Fibroblast of lung (primary cell): ENCODE results near the gene ANAPC2. TPM values are rescaled to one million over a fixed set of nuclear protein-coding genes. Genes with fewer than 3 reads are reported as not detected.

Source experiments
- DNase-seq, 2 donors: peaks; one replicate each; pipeline versions ENCODE4 v3.0.0 to v3.0.0-alpha.2; 2010; ENCODE audit warnings: low read depth in 2 of 2
- H2AFZ ChIP-seq: 2 replicates; pipeline ENCODE4 v1.5.1; 2012; ENCODE audit warnings: low read length, control low read depth, inconsistent platforms
- H3K27ac ChIP-seq: 2 replicates; pipeline ENCODE4 v1.5.1; 2011; ENCODE audit warnings: low read length, control low read depth; ENCODE audit not compliant: insufficient read depth
- H3K27me3 ChIP-seq: 2 replicates; pipeline ENCODE4 v1.5.1; 2011; ENCODE audit warnings: mild to moderate bottlenecking, low read length; ENCODE audit not compliant: control insufficient read depth, insufficient read depth
- H3K36me3 ChIP-seq: 2 replicates; pipeline ENCODE4 v1.5.1; 2011; ENCODE audit warnings: low read length; ENCODE audit not compliant: control insufficient read depth, insufficient read depth
- H3K4me1 ChIP-seq: 2 replicates; pipeline ENCODE4 v1.5.1; 2011; ENCODE audit warnings: low read length; ENCODE audit not compliant: control insufficient read depth, insufficient read depth; ENCODE audit errors: extremely low read depth
- H3K4me2 ChIP-seq: 2 replicates; pipeline ENCODE4 v1.5.1; 2011; ENCODE audit warnings: low read length, control low read depth; ENCODE audit not compliant: insufficient read depth; ENCODE audit errors: extremely low read depth
- H3K4me3 ChIP-seq, 4 experiments: fragments of 200-600 bp in 1 of 4; sonication (generic) in 1 of 4; replicated peaks in 1 of 4; 2 replicates each; pipeline ENCODE4 v1.5.1; 2011 to 2016; ENCODE audit warnings: low read length in 4 of 4, low read depth in 3 of 4, mild to moderate bottlenecking in 3 of 4, control low read depth in 2 of 4, inconsistent platforms in 1 of 4, mixed read lengths in 1 of 4; ENCODE audit not compliant: insufficient read depth in 1 of 4; ENCODE audit errors: control extremely low read depth in 1 of 4
- H3K79me2 ChIP-seq: 2 replicates; pipeline ENCODE4 v1.5.1; 2012; ENCODE audit warnings: mild to moderate bottlenecking, low read length, inconsistent platforms; ENCODE audit not compliant: control insufficient read depth, insufficient read depth
- H3K9ac ChIP-seq: 2 replicates; pipeline ENCODE4 v1.5.1; 2011; ENCODE audit warnings: mild to moderate bottlenecking, low read length, control low read depth; ENCODE audit not compliant: insufficient read depth
- H3K9me3 ChIP-seq: 2 replicates; pipeline ENCODE4 v1.5.1; 2012; ENCODE audit warnings: low read depth, low read length; ENCODE audit not compliant: control insufficient read depth, insufficient read depth
- H4K20me1 ChIP-seq: 2 replicates; pipeline ENCODE4 v1.5.1; 2011; ENCODE audit warnings: low read length; ENCODE audit not compliant: control insufficient read depth, insufficient read depth; ENCODE audit errors: extremely low read depth
- EZH2 ChIP-seq: IDR thresholded peaks from 2 replicates; pipeline ENCODE4 v1.5.1; 2012; ENCODE audit warnings: low read length, control low read depth, mild to moderate bottlenecking; ENCODE audit errors: missing control alignments
- polyA plus RNA-seq, 2 donors: library from polyadenylated mRNA; depleted of rRNA in 1 of 2; stranded (reverse) in 1 of 2; unstranded in 1 of 2; fragments of >200 nt; gene quantifications; 2 replicates each; pipeline ENCODE4 v1.2.1, GENCODE V29; 2011 to 2012; ENCODE audit warnings: missing spikeins in 1 of 2
- total RNA-seq: library from RNA; depleted of rRNA; stranded (reverse); fragments of >200 nt; gene quantifications from 2 replicates; pipeline ENCODE4 v1.2.1, GENCODE V29; 2014
- TF ChIP-seq, protein P1 (sequence below), 2 donors: IDR thresholded peaks in 1 of 2; conservative IDR thresholded peaks in 1 of 2; 1 replicate in 1 of 2; 2 replicates in 1 of 2; pipeline ENCODE4 v1.5.1; 2011 to 2012; ENCODE audit warnings: low read length in 2 of 2, control low read depth in 1 of 2, inconsistent platforms in 1 of 2, low read depth in 1 of 2, mild to moderate bottlenecking in 1 of 2

ANAPC2 gene
- total and polyA plus RNA-seq, 2 donors (not counting 1 experiment from before 2014, with no cell fraction given), result 9.1 to 18.0 TPM

GRCh38 chr9:137128862-137129455, 59.4 kb downstream of the ANAPC2 start:
- H3K27me3 ChIP-seq, result no peaks in the 10 kb centered on the region
- peak overlapping the region; percentile 96 for H3K4me2 ChIP-seq
- no peaks in the 10 kb centered on the region for H3K36me3 ChIP-seq
- H3K9ac ChIP-seq, result peak overlapping the region; percentile 64
- no peak for TF ChIP-seq EZH2
- TF ChIP-seq, protein P1, sequence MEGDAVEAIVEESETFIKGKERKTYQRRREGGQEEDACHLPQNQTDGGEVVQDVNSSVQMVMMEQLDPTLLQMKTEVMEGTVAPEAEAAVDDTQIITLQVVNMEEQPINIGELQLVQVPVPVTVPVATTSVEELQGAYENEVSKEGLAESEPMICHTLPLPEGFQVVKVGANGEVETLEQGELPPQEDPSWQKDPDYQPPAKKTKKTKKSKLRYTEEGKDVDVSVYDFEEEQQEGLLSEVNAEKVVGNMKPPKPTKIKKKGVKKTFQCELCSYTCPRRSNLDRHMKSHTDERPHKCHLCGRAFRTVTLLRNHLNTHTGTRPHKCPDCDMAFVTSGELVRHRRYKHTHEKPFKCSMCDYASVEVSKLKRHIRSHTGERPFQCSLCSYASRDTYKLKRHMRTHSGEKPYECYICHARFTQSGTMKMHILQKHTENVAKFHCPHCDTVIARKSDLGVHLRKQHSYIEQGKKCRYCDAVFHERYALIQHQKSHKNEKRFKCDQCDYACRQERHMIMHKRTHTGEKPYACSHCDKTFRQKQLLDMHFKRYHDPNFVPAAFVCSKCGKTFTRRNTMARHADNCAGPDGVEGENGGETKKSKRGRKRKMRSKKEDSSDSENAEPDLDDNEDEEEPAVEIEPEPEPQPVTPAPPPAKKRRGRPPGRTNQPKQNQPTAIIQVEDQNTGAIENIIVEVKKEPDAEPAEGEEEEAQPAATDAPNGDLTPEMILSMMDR (conservative IDR thresholded peaks at IDR 0.05 in 1 of 2, IDR thresholded peaks at IDR 0.05 in 1 of 2; ENCODE audit: low read depth in 1 of 2, low read length in 2 of 2), result no peak
- H3K4me1 ChIP-seq, result peaks cover 3% of the 10 kb centered on the region
- H4K20me1 ChIP-seq, result no peaks in the 10 kb centered on the region
- H3K79me2 ChIP-seq, result peaks cover 17% of the 10 kb centered on the region
- H3K4me3 ChIP-seq, result peak overlapping the region; percentile 71 to 88 (median 82)
- DNase-seq, result peak; percentile 31 to 32
- peak overlapping the region; percentile 74 for H3K27ac ChIP-seq
- H2AFZ ChIP-seq, result no peak overlapping the region
- H3K9me3 ChIP-seq, result no peaks in the 10 kb centered on the region

GRCh38 chr9:137128158-137128861, 60.0 kb downstream of the ANAPC2 start:
- H2AFZ ChIP-seq, result no peak overlapping the region
- no peak overlapping the region for H3K27ac ChIP-seq
- no peaks in the 10 kb centered on the region for H4K20me1 ChIP-seq
- peaks cover 17% of the 10 kb centered on the region for H3K79me2 ChIP-seq
- no peaks in the 10 kb centered on the region for H3K27me3 ChIP-seq
- no peaks in the 10 kb centered on the region for H3K9me3 ChIP-seq
- H3K4me2 ChIP-seq, result peak overlapping the region; percentile 96
- no peaks in the 10 kb centered on the region for H3K36me3 ChIP-seq
- H3K4me3 ChIP-seq, result peak overlapping the region; percentile 71 to 88 (median 82)
- peaks cover 3% of the 10 kb centered on the region for H3K4me1 ChIP-seq
- H3K9ac ChIP-seq, result no peak overlapping the region
- no peak for DNase-seq
- TF ChIP-seq, protein P1 (conservative IDR thresholded peaks at IDR 0.05 in 1 of 2, IDR thresholded peaks at IDR 0.05 in 1 of 2; ENCODE audit: low read depth in 1 of 2, low read length in 2 of 2), result no peak
- TF ChIP-seq EZH2, result no peak

- no peak for DNase-seq
- Histone ChIP-seq H3K27ac (no peak overlapping the region), H2AFZ (no peak overlapping the region), H3K4me1 (peaks cover 3% of the 10 kb centered on the region), H3K4me3 (peak overlapping the region in 2 of 4 experiments; percentile 21 to 48), H3K27me3 (no peaks in the 10 kb centered on the region), H3K79me2 (peaks cover 17% of the 10 kb centered on the region), H3K4me2 (peak overlapping the region; percentile 96), H4K20me1 (no peaks in the 10 kb centered on the region), H3K9me3 (no peaks in the 10 kb centered on the region), H3K9ac (no peak overlapping the region), H3K36me3 (no peaks in the 10 kb centered on the region)
- no peak for TF ChIP-seq EZH2
- TF ChIP-seq, protein P1 (conservative IDR thresholded peaks at IDR 0.05 in 1 of 2, IDR thresholded peaks at IDR 0.05 in 1 of 2; ENCODE audit: low read depth in 1 of 2, low read length in 2 of 2), result no peak
Observed at GRCh38 chr9:137127301-137128157, 60.8 kb downstream of the ANAPC2 start.
